Measurements from ENCODE around the gene CRTAC1. TPM values are rescaled to one million over a fixed set of nuclear protein-coding genes. Genes with fewer than 3 reads are reported as not detected.

The CRTAC1 gene
- total RNA-seq, 1 donor from 2014 or later = 0.66 TPM

- H3K27ac Mint-ChIP-seq (ENCODE audit: unreplicated experiment) = no peak overlapping the region
Observed at GRCh38 chr10:97981816-97982215, 48.6 kb downstream of the CRTAC1 start.

GRCh38 chr10:97977673-97978072 is 52.7 kb downstream of the CRTAC1 start:
- Histone ChIP-seq H3K4me2 (ENCODE audit: low read length) (no peak overlapping the region), H3K4me3 (ENCODE audit: insufficient read depth, low read depth, low read length) (no peak overlapping the region), H3K27ac (ENCODE audit: low read depth, low read length) (no peak overlapping the region), H4K20me1 (ENCODE audit: insufficient read depth, low read length) (no peaks in the 10 kb centered on the region), H3K27me3 (ENCODE audit: insufficient read depth, low read length) (peaks cover 17% of the 10 kb centered on the region), H3K4me1 (ENCODE audit: insufficient read depth, low read length) (no peaks in the 10 kb centered on the region), H3K9me3 (ENCODE audit: insufficient read depth, low read depth, low read length) (no peaks in the 10 kb centered on the region), H3K36me3 (ENCODE audit: insufficient read depth, low read length) (no peaks in the 10 kb centered on the region), H3K79me2 (ENCODE audit: insufficient read depth, low read length) (no peaks in the 10 kb centered on the region), H2AFZ (ENCODE audit: low read depth, low read length) (no peak overlapping the region), H3K9ac (ENCODE audit: low read length) (no peak overlapping the region)
- no peak for FAIRE-seq
- Mint-ChIP-seq H3K4me1 (ENCODE audit: low read depth, unreplicated experiment) (no peaks in the 10 kb centered on the region), H3K36me3 (ENCODE audit: low read depth, unreplicated experiment) (no peaks in the 10 kb centered on the region), H3K9me3 (ENCODE audit: unreplicated experiment) (no peaks in the 10 kb centered on the region), H3K4me3 (ENCODE audit: unreplicated experiment) (no peak overlapping the region), H3K27me3 (ENCODE audit: low read depth, unreplicated experiment) (peaks cover 78% of the 10 kb centered on the region), H3K27ac (ENCODE audit: unreplicated experiment) (no peak overlapping the region)
- TF ChIP-seq EZH2 (IDR thresholded peaks at IDR 0.05; ENCODE audit: insufficient read depth, low read length) = no peak
- no peak for TF ChIP-seq CTCF (IDR thresholded peaks at IDR 0.05; ENCODE audit: insufficient read depth, low read depth, low read length)
- DNase-seq (ENCODE audit: low read depth) = no peak

More at GRCh38 chr10:97981816-97982215, 48.6 kb downstream of the CRTAC1 start:
- Histone ChIP-seq H3K4me2 (ENCODE audit: low read length) (no peak overlapping the region), H3K4me3 (ENCODE audit: insufficient read depth, low read depth, low read length) (no peak overlapping the region), H3K9me3 (ENCODE audit: insufficient read depth, low read depth, low read length) (no peaks in the 10 kb centered on the region), H2AFZ (ENCODE audit: low read depth, low read length) (no peak overlapping the region), H3K79me2 (ENCODE audit: insufficient read depth, low read length) (no peaks in the 10 kb centered on the region), H4K20me1 (ENCODE audit: insufficient read depth, low read length) (no peaks in the 10 kb centered on the region), H3K27ac (ENCODE audit: low read depth, low read length) (no peak overlapping the region), H3K4me1 (ENCODE audit: insufficient read depth, low read length) (no peaks in the 10 kb centered on the region), H3K27me3 (ENCODE audit: insufficient read depth, low read length) (peaks cover 9% of the 10 kb centered on the region), H3K9ac (ENCODE audit: low read length) (no peak overlapping the region), H3K36me3 (ENCODE audit: insufficient read depth, low read length) (no peaks in the 10 kb centered on the region)
- peaks cover 70% of the 10 kb centered on the region for H3K27me3 Mint-ChIP-seq (ENCODE audit: low read depth, unreplicated experiment)
- FAIRE-seq (no peak), DNase-seq (ENCODE audit: low read depth) (no peak)
- TF ChIP-seq CTCF (IDR thresholded peaks at IDR 0.05; ENCODE audit: insufficient read depth, low read depth, low read length) = no peak
- no peak for TF ChIP-seq EZH2 (IDR thresholded peaks at IDR 0.05; ENCODE audit: insufficient read depth, low read length)
- no peaks in the 10 kb centered on the region for H3K9me3 Mint-ChIP-seq (ENCODE audit: unreplicated experiment)
- no peaks in the 10 kb centered on the region for H3K4me1 Mint-ChIP-seq (ENCODE audit: low read depth, unreplicated experiment)
- no peaks in the 10 kb centered on the region for H3K36me3 Mint-ChIP-seq (ENCODE audit: low read depth, unreplicated experiment)
- no peak overlapping the region for H3K4me3 Mint-ChIP-seq (ENCODE audit: unreplicated experiment)

DNA sequence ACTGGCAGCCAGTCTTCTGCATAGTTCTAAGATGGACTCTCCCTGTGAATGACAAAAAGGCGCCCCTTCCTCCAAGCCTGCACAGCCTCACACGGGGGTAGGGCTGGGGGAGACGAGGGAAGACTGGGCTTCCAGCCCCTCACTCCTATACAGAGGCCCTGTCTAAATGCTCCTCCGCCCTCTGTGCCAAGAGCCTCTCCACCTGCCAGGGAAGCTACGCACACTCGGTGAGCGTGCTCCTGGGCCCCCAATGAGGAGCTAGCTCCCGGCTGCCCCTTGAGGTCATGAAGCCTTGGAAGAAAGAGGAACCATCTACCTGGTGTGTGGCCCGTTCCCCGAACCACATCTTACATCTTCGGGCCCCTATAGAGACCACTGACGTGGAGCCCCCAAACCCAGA is 54.8 kb downstream of the CRTAC1 start:
- no peak overlapping the region for H3K9ac ChIP-seq (ENCODE audit: low read length)
- DNase-seq (ENCODE audit: low read depth) (no peak), FAIRE-seq (no peak)
- Mint-ChIP-seq H3K27me3 (ENCODE audit: low read depth, unreplicated experiment) (peaks cover 64% of the 10 kb centered on the region), H3K4me1 (ENCODE audit: low read depth, unreplicated experiment) (no peaks in the 10 kb centered on the region), H3K9me3 (ENCODE audit: unreplicated experiment) (peaks cover 2% of the 10 kb centered on the region), H3K36me3 (ENCODE audit: low read depth, unreplicated experiment) (no peaks in the 10 kb centered on the region), H3K27ac (ENCODE audit: unreplicated experiment) (no peak overlapping the region), H3K4me3 (ENCODE audit: unreplicated experiment) (no peak overlapping the region)
- H3K27me3 ChIP-seq (ENCODE audit: insufficient read depth, low read length) = peaks cover 17% of the 10 kb centered on the region
- H3K27ac ChIP-seq (ENCODE audit: low read depth, low read length) = no peak overlapping the region
- TF ChIP-seq CTCF (IDR thresholded peaks at IDR 0.05; ENCODE audit: insufficient read depth, low read depth, low read length) = no peak
- no peak for TF ChIP-seq EZH2 (IDR thresholded peaks at IDR 0.05; ENCODE audit: insufficient read depth, low read length)
- no peaks in the 10 kb centered on the region for H3K4me1 ChIP-seq (ENCODE audit: insufficient read depth, low read length)
- H3K36me3 ChIP-seq (ENCODE audit: insufficient read depth, low read length) = no peaks in the 10 kb centered on the region
- no peak overlapping the region for H3K4me2 ChIP-seq (ENCODE audit: low read length)
- H4K20me1 ChIP-seq (ENCODE audit: insufficient read depth, low read length) = no peaks in the 10 kb centered on the region
- no peaks in the 10 kb centered on the region for H3K79me2 ChIP-seq (ENCODE audit: insufficient read depth, low read length)
- no peak overlapping the region for H3K4me3 ChIP-seq (ENCODE audit: insufficient read depth, low read depth, low read length)
- H3K9me3 ChIP-seq (ENCODE audit: insufficient read depth, low read depth, low read length) = no peaks in the 10 kb centered on the region
- no peak overlapping the region for H2AFZ ChIP-seq (ENCODE audit: low read depth, low read length)

Data from astrocyte (in vitro differentiated cells and primary cell).